AG04450 (cell line): Measurements from ENCODE around the gene ALDH4A1. TPM values are rescaled to one million over a fixed set of nuclear protein-coding genes. Genes with fewer than 3 reads are reported as not detected.

ENCODE experiments used
- CTCF ChIA-PET: fragments of 300-600, 350-600 bp; formaldehyde crosslinking; extraction: SDS; loops from one replicate; lab custom pipeline; 2022; ENCODE audit warnings: antibody characterized with exemption, inconsistent platforms; lab: Charles Lee
- POLR2A ChIA-PET: fragments of 350-600 bp; formaldehyde crosslinking; extraction: SDS; loops from one replicate; lab custom pipeline; 2021; ENCODE audit warnings: antibody characterized with exemption, inconsistent platforms; lab: Yijun Ruan, JAX
- DNase-seq: peaks from one replicate; pipeline ENCODE4 v3.0.0-alpha.2; 2011; ENCODE audit warnings: low read depth, low spot score
- H3K27ac ChIP-seq: one replicate; pipeline ENCODE4 v1.5.1; 2012; ENCODE audit warnings: low read depth, low read length, control low read depth
- H3K27me3 ChIP-seq: one replicate; pipeline ENCODE4 v1.6.0; 2012; ENCODE audit warnings: low read length; ENCODE audit not compliant: control insufficient read depth, insufficient read depth
- H3K4me3 ChIP-seq: 2 replicates; pipeline ENCODE4 v1.5.1; 2011; ENCODE audit warnings: mild to moderate bottlenecking, low read depth, low read length, control low read depth
- H3K9me3 ChIP-seq: 2 replicates; pipeline ENCODE4 v1.5.1; 2012; ENCODE audit warnings: low read length; ENCODE audit not compliant: control insufficient read depth, insufficient read depth
- polyA plus RNA-seq: library from polyadenylated mRNA; depleted of rRNA; stranded (reverse); fragments of >200 nt; gene quantifications from 2 replicates; pipeline ENCODE4 v1.2.3, GENCODE V29; 2011
- TF ChIP-seq, protein P1 (sequence below): IDR thresholded peaks from 2 replicates; pipeline ENCODE4 v1.5.1; 2011; ENCODE audit warnings: low read depth, low read length, control low read depth, inconsistent platforms

The ALDH4A1 gene
- polyA plus RNA-seq, 1 experiment = 8.8 TPM

GRCh38 chr1:18890706-18891425 is 11.5 kb downstream of the ALDH4A1 start:
- TF ChIP-seq, protein P1, sequence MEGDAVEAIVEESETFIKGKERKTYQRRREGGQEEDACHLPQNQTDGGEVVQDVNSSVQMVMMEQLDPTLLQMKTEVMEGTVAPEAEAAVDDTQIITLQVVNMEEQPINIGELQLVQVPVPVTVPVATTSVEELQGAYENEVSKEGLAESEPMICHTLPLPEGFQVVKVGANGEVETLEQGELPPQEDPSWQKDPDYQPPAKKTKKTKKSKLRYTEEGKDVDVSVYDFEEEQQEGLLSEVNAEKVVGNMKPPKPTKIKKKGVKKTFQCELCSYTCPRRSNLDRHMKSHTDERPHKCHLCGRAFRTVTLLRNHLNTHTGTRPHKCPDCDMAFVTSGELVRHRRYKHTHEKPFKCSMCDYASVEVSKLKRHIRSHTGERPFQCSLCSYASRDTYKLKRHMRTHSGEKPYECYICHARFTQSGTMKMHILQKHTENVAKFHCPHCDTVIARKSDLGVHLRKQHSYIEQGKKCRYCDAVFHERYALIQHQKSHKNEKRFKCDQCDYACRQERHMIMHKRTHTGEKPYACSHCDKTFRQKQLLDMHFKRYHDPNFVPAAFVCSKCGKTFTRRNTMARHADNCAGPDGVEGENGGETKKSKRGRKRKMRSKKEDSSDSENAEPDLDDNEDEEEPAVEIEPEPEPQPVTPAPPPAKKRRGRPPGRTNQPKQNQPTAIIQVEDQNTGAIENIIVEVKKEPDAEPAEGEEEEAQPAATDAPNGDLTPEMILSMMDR = no peak
- Histone ChIP-seq H3K4me3 (no peak overlapping the region), H3K27ac (no peak overlapping the region), H3K27me3 (no peaks in the 10 kb centered on the region), H3K9me3 (no peaks in the 10 kb centered on the region)
- POLR2A ChIA-PET = no interaction called here
- DNase-seq = no peak
- CTCF ChIA-PET = interaction anchor here (1.3 to 1.4 kb wide), 2 partner anchors 18 to 22 kb away, joined by 3 to 5 read pairs; no protein-coding TSS in a partner anchor

- no peak overlapping the region for H3K27ac ChIP-seq
- H3K9me3 ChIP-seq = no peaks in the 10 kb centered on the region
- CTCF ChIA-PET = no interaction called here
- TF ChIP-seq, protein P1 = no peak
- H3K4me3 ChIP-seq = no peak overlapping the region
- no peak for DNase-seq
- no peaks in the 10 kb centered on the region for H3K27me3 ChIP-seq
- POLR2A ChIA-PET = no interaction called here
These were observed 16.4 kb downstream of the ALDH4A1 start for GRCh38 chr1:18886003-18886335.

DNA sequence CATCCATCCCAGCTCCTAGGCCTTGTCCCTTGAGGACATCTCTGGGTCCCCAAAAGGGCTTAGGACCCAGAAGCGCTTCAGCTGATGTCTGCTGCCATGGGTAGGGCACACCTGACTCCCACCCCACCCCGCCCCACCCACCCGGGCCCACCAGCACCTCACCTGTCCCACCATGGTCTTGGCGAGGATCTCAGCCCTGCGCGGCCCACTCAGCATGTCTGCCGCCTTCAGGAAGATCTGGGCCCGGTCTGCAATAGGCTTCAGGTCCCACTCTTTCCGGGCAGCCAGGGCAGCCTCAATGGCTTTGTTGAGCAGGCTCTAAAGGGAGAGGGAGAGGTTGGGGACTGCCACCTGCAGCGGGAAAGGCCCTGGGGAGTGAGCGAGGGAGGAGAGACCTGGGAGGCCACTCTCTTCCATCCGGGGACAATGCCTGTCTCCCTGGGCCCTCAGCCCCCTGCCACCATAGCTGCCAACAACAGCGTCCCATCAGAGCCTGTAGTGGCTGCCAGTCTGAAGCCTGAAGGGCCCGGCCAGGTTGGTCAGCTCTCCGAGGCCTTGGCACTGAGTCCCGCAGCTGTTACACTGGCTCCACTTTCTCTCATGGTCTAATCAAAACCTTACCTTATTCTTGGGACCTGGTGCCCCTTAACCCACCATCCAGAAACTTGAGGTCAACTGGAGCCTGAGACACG is 16.9 kb downstream of the ALDH4A1 start:
- CTCF ChIA-PET = interaction anchor here (1.7 to 2.3 kb wide), 5 partner anchors 7 to 289 kb away, joined by 3 to 14 read pairs (median 11); no protein-coding TSS in a partner anchor
- no peak for DNase-seq
- Histone ChIP-seq H3K4me3 (no peak overlapping the region), H3K27ac (no peak overlapping the region), H3K27me3 (no peaks in the 10 kb centered on the region), H3K9me3 (no peaks in the 10 kb centered on the region)
- POLR2A ChIA-PET = no interaction called here
- TF ChIP-seq, protein P1 = no peak

DNA sequence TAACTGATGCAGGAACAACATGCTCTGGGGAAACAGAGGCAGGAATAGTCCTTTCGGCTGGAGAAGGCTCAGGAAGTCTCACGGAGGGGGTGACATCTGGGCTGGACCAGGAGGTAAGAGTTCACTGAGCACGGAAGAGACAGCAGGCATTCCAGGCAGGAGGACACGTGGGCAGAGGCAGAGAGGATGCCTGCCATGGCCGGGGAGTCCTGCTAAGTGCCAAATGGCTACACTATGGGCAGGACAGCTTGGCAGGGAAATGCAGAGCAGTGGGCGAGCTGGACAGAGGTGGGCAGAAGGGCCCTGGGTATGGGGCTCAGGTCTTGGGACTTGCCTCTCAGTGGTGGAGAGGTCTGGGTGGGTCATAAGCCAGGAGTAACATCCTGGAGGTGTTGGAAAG is 17.6 kb downstream of the ALDH4A1 start:
- TF ChIP-seq, protein P1 = no peak
- ChIA-PET CTCF (interaction anchor here (0.7 to 3.1 kb wide), 12 partner anchors 8 to 356 kb away, joined by 3 to 30 read pairs (median 8); no protein-coding TSS in a partner anchor), POLR2A (no interaction called here)
- no peaks in the 10 kb centered on the region for H3K9me3 ChIP-seq
- no peaks in the 10 kb centered on the region for H3K27me3 ChIP-seq
- no peak overlapping the region for H3K27ac ChIP-seq
- no peak overlapping the region for H3K4me3 ChIP-seq
- DNase-seq = no peak

GRCh38 chr1:18884419-18884717 is 18.0 kb downstream of the ALDH4A1 start:
- DNase-seq = no peak
- POLR2A ChIA-PET = no interaction called here
- CTCF ChIA-PET = interaction anchor here (0.7 to 3.1 kb wide), 16 partner anchors 9 to 356 kb away, joined by 3 to 30 read pairs (median 4); no protein-coding TSS in a partner anchor
- H3K9me3 ChIP-seq = no peaks in the 10 kb centered on the region
- H3K27ac ChIP-seq = no peak overlapping the region
- H3K4me3 ChIP-seq = no peak overlapping the region
- H3K27me3 ChIP-seq = no peaks in the 10 kb centered on the region
- TF ChIP-seq, protein P1 = no peak
